K562 (cell line): ENCODE measurements around the gene GGA3. TPM values are rescaled to one million over a fixed set of nuclear protein-coding genes. Genes with fewer than 3 reads are reported as not detected.

ENCODE experiments used
- ATF6 ChIP-seq: sonication (generic); formaldehyde crosslinking; IDR thresholded peaks from 2 replicates; pipeline ENCODE4 v1.4.0; 2020; ENCODE audit warnings: mild to moderate bottlenecking, missing genetic modification reagents
- CBX5 ChIP-seq: IDR thresholded peaks from 2 replicates; pipeline ENCODE4 v1.6.1; 2014; ENCODE audit warnings: low read depth, borderline replicate concordance
- CEBPZ ChIP-seq: fragments of 150-350 bp; IDR thresholded peaks from 2 replicates; pipeline ENCODE4 v1.6.1; 2014; ENCODE audit warnings: low read depth, mild to moderate bottlenecking, low read length, borderline replicate concordance
- CREBBP ChIP-seq: IDR thresholded peaks from one replicate; pipeline ENCODE4 v1.6.1; 2012; ENCODE audit warnings: low read depth, mild to moderate bottlenecking, control low read depth, inconsistent platforms, low read length
- FUS ChIP-seq: fragments of 200-400 bp; formaldehyde crosslinking; optimal IDR thresholded peaks from 2 replicates; pipeline ENCODE3; 2017; ENCODE audit warnings: low read depth, low read length
- HEY1 ChIP-seq: fragments of 250-450 bp; sonication (Bioruptor Pico); IDR thresholded peaks from 2 replicates; pipeline ENCODE4 v1.5.0; 2020; ENCODE audit warnings: mild to moderate bottlenecking, moderate library complexity, borderline replicate concordance
- MAFF ChIP-seq: IDR thresholded peaks from 2 replicates; pipeline ENCODE4 v1.6.1; 2012; ENCODE audit warnings: low read length, improper control_type of control experiment
- MEF2A ChIP-seq: IDR thresholded peaks from 2 replicates; pipeline ENCODE4 v1.6.1; 2011; ENCODE audit warnings: low read depth, mild to moderate bottlenecking, low read length, moderate library complexity; ENCODE audit not compliant: control insufficient read depth
- MIER1 ChIP-seq: fragments of 450-650 bp; IDR thresholded peaks from 2 replicates; pipeline ENCODE4 v1.6.1; 2016; ENCODE audit warnings: antibody characterized with exemption, mild to moderate bottlenecking, low read depth
- NFIX ChIP-seq: fragments of 250-450 bp; sonication (Bioruptor Pico); IDR thresholded peaks from 2 replicates; pipeline ENCODE4 v1.4.0; 2020; ENCODE audit warnings: low read depth, mild to moderate bottlenecking, moderate library complexity
- ZBTB34 ChIP-seq: fragments of 250-450 bp; sonication (Bioruptor Pico); IDR thresholded peaks from 2 replicates; pipeline ENCODE4 v1.8.0; 2021; ENCODE audit warnings: mild to moderate bottlenecking, moderate library complexity
- ZEB2 ChIP-seq: fragments of 450-650 bp; IDR thresholded peaks from 2 replicates; pipeline ENCODE4 v1.6.1; 2016
- ZNF518B ChIP-seq: fragments of 250-450 bp; sonication (Bioruptor Pico); IDR thresholded peaks from 2 replicates; pipeline ENCODE4 v1.5.0; 2021; ENCODE audit warnings: mild to moderate bottlenecking, moderate library complexity
- polyA plus RNA-seq, 8 experiments: library from polyadenylated mRNA; depleted of rRNA in 4 of 8; stranded (reverse) in 5 of 8; unstranded in 3 of 8; fragments of >200 nt; fragmentation: Nextera tagmentation in 2 of 8; fragmentation: Illumina TruSeq in 1 of 8; extraction: Ambion mirVana in 2 of 8; extraction: Trizol in 1 of 8; gene quantifications; 2 replicates each; pipeline versions ENCODE4 v1.2.1 to v1.2.3, GENCODE V29; 2011 to 2014; ENCODE audit warnings: inconsistent platforms in 1 of 8, missing spikeins in 1 of 8
- total RNA-seq, 7 experiments: library from RNA; depleted of rRNA in 6 of 7; stranded (reverse); fragments of >200 nt in 6 of 7; fragmentation: Illumina TruSeq in 2 of 7; extraction: Trizol in 2 of 7; gene quantifications; 2 replicates each; pipeline versions ENCODE4 v1.2.1 to v1.2.3, GENCODE V29; 2011 to 2021; ENCODE audit warnings: low replicate concordance in 1 of 7

GGA3 gene
- total and polyA plus RNA-seq, 9 of the 15 experiments (the other 6 are each of a cell fraction or from before 2014, with no cell fraction given) = 5.7 to 64.9 (median 25.4) TPM

GRCh38 chr17:75205037-75205792 lies 56.2 kb downstream of the GGA3 start, which contains the start of gene NUP85 (continued):
- peak; percentile 63; the same call in 1 of the 2 replicates for TF ChIP-seq ATF6
- TF ChIP-seq ZNF518B (CRISPR knock-in tag) = no peak
- no peak for TF ChIP-seq FUS
- 0 out of 2 replicates have a peak, but pooled peaks have one; percentile 54 for TF ChIP-seq ZEB2
- no peak for TF ChIP-seq MAFF
- no peak for TF ChIP-seq MIER1
- TF ChIP-seq HEY1 (CRISPR knock-in tag) = no peak
- TF ChIP-seq MEF2A = no peak
- peak; percentile 30; the same call in 1 of the 2 replicates for TF ChIP-seq NFIX (CRISPR knock-in tag)
- TF ChIP-seq CREBBP = no peak
- no peak for TF ChIP-seq ZBTB34 (CRISPR knock-in tag)
- no peak for TF ChIP-seq CEBPZ
- no peak for TF ChIP-seq CBX5
